Measurements from ENCODE around the gene UPF2.

The UPF2 gene

DNA sequence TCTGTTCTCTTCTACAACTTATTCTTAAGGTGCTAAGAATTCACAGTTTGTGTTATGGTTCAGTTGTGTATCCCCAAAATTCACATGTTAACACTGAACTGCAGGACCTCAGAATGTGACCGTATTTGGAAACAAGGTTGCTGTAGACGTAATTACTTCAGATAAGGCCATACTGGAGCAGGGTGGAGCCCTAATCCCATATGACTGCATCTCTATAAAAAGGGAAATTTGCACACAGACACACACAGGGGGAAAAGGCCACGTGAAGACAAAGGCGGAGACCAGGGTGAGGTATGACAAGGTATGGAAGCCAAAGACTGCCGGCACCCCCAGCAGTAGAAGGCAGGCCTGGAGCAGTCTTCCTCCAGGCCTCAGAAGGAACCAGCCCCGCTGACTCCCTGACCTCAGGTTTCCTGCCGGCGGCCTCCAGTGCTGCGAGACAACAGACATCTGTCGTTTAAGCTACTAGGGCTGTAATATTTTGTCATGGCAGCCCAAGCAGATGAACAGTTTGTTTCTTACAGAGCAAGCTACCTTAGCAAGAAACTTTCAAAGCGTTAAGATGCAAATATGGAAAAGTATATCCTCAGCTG, 120.7 kb downstream of the UPF2 start:
- TF ChIP-seq POLR2A (IDR thresholded peaks at IDR 0.05; ENCODE audit: low read length) (no peak), GATA1 (IDR thresholded peaks at IDR 0.05; ENCODE audit: low read depth, low read length) (no peak)
- DNase-seq, result peak in 1 of 2 experiments; percentile 32

GRCh38 chr10:11919271-11919670, 123.3 kb downstream of the UPF2 start:
- TF ChIP-seq GATA1 (IDR thresholded peaks at IDR 0.05; ENCODE audit: low read depth, low read length) (no peak), POLR2A (IDR thresholded peaks at IDR 0.05; ENCODE audit: low read length) (no peak)
- DNase-seq, result no peak

GRCh38 chr10:11918384-11918783, 124.2 kb downstream of the UPF2 start:
- TF ChIP-seq POLR2A (IDR thresholded peaks at IDR 0.05; ENCODE audit: low read length) (no peak), GATA1 (IDR thresholded peaks at IDR 0.05; ENCODE audit: low read depth, low read length) (no peak)
- DNase-seq, result no peak

- no peak for TF ChIP-seq POLR2A (IDR thresholded peaks at IDR 0.05; ENCODE audit: low read length)
- no peak for TF ChIP-seq GATA1 (IDR thresholded peaks at IDR 0.05; ENCODE audit: low read depth, low read length)
- peak in 1 of 2 experiments; percentile 36 for DNase-seq
These were observed 129.4 kb downstream of the UPF2 start for GRCh38 chr10:11913079-11913641.

- DNase-seq, result no peak
- TF ChIP-seq POLR2A (IDR thresholded peaks at IDR 0.05; ENCODE audit: low read length), result no peak
- no peak for TF ChIP-seq GATA1 (IDR thresholded peaks at IDR 0.05; ENCODE audit: low read depth, low read length)
These were observed 132.5 kb downstream of the UPF2 start for GRCh38 chr10:11910102-11910501.

DNA sequence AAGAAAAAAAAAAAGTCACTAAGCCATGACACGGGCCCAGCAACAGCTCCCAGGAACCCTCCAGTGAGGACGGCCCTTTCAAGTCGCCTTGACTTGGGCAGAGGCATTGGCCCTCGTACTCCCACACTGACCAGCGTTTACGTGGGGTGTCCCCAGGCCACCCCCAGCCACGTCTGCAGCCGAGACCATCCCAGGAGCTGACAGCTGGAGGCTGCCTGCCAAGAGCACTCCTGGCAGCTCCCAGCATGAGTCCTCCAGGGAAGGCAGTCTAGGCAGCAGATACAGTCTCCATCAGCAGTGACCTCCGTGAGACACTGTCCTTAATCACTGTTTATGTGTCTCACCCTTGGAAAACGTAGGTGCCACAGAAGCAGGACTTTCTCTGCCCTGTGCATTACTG, 133.0 kb downstream of the UPF2 start:
- DNase-seq, result no peak
- no peak for TF ChIP-seq POLR2A (IDR thresholded peaks at IDR 0.05; ENCODE audit: low read length)
- TF ChIP-seq GATA1 (IDR thresholded peaks at IDR 0.05; ENCODE audit: low read depth, low read length), result no peak

DNA sequence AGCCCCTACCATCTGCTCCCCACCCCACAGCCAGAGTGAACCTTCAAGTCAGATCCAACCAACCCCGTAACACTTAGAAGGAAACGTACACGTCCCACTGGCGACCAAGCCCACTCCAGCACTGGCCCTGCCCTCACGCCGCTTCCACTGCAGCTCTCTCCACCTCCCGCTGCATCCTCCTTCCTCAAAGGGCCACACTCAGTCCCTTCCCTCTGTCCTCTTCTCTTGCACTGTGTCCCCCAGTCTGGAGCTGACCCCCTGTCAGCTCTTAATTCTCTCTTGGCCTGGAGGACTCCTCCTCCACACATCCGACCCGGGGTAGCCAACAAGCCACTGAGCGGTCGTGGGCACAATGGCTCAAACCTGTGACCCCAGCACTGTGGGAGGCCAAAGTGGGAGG, 133.6 kb downstream of the UPF2 start:
- DNase-seq, result no peak
- TF ChIP-seq GATA1 (IDR thresholded peaks at IDR 0.05; ENCODE audit: low read depth, low read length), result no peak
- no peak for TF ChIP-seq POLR2A (IDR thresholded peaks at IDR 0.05; ENCODE audit: low read length)

- TF ChIP-seq POLR2A (IDR thresholded peaks at IDR 0.05; ENCODE audit: low read length) (no peak), GATA1 (IDR thresholded peaks at IDR 0.05; ENCODE audit: low read depth, low read length) (no peak)
- no peak for DNase-seq
These were observed 134.1 kb downstream of the UPF2 start for GRCh38 chr10:11908536-11908935.

DNA sequence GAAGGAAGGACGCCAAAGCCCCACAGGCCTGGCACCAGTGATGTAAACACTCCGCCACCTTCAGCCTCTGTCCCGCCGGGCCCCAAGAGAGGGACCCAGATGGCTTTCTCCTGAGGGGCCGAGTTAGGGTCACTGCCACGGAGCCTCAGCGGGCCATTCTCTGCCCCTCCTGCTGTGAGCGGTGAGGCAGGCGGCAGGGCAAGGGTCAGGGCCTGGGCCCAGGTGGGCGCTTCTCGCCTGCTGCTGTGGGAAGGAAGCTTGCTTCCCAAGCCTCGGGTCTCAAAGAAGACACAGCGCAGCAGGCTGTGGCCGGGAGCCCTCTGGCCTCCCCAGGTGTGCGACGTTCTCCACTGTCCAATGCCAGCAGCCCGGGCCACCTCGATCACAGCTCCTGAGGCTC, 134.7 kb downstream of the UPF2 start:
- no peak for DNase-seq
- TF ChIP-seq GATA1 (IDR thresholded peaks at IDR 0.05; ENCODE audit: low read depth, low read length) (no peak), POLR2A (IDR thresholded peaks at IDR 0.05; ENCODE audit: low read length) (no peak)

DNA sequence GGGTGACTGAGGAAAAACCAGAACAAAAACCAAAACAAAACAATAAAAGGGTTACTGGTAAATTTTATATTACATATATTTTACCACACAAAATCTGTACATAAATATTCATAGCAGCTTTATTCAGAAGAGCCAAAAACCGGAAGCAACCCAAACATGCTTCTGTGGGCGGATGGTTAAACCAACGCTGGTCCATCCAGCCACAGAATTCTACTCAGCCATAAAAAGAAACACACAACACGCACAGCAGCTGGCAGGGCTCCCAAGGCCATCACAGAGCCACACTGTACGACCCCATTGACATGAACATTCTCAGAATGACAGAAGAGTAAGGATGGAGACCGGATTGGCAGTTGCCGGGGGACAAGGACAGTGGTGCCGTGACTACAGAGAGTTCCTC, 135.9 kb downstream of the UPF2 start:
- no peak for DNase-seq
- no peak for TF ChIP-seq GATA1 (IDR thresholded peaks at IDR 0.05; ENCODE audit: low read depth, low read length)
- no peak for TF ChIP-seq POLR2A (IDR thresholded peaks at IDR 0.05; ENCODE audit: low read length)

DNA sequence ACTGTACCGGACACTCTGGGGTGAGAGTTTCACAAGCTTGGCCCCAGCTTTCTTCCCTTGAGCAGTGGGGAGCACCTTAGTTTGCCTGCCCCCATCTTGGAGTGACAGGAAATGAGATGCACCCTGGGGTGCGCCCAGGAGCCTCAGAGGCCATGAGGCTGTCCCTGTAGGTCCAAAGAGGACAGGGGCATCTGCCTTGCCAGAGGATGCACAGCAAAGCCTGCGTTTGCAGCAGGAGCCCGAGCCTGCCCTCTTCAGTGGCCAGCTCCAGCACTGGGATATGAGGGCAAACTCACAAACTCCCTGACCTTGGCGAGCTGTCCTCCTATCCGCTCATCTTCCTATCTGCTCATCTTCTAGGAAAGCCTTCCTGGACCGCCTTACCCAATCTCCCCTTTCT, 140.0 kb downstream of the UPF2 start:
- TF ChIP-seq POLR2A (IDR thresholded peaks at IDR 0.05; ENCODE audit: low read length), result no peak
- TF ChIP-seq GATA1 (IDR thresholded peaks at IDR 0.05; ENCODE audit: low read depth, low read length), result no peak
- no peak for DNase-seq

DNA sequence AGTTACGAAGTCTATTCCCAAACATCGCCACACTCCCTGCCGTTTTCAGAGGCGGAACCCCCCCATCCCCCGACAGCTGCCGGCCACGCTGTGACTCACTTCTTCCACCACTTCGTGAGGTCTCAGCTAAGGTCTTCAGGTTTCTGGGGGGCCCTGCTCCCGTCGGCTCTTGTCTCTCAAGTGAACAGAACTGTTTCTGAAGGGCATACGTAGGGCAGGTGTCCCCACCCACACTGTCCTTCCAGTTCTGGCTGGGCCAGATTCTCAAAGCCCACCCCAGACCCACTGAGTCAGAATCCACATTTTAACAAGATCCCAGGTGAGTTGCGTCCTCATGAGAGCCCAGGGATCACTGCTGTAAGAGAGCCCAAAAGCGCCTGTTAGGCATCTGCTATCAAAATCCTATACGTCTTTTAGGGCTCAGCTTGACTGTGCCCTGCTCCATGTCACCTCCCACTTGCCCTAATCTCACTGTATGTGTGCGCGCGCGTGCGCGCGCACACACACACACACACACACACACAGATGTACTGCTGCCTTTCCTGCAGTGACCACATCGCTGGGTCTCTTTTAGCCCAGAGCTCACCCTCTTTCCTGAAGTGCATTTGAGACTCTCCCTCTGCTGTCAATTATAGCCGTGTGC, 140.7 kb downstream of the UPF2 start:
- peak; percentile 60 to 78 for DNase-seq
- no peak for TF ChIP-seq POLR2A (IDR thresholded peaks at IDR 0.05; ENCODE audit: low read length)
- no peak for TF ChIP-seq GATA1 (IDR thresholded peaks at IDR 0.05; ENCODE audit: low read depth, low read length)

GRCh38 chr10:11901454-11901832, 141.2 kb downstream of the UPF2 start:
- TF ChIP-seq POLR2A (IDR thresholded peaks at IDR 0.05; ENCODE audit: low read length), result no peak
- no peak for TF ChIP-seq GATA1 (IDR thresholded peaks at IDR 0.05; ENCODE audit: low read depth, low read length)
- DNase-seq, result no peak

- DNase-seq, result no peak
- TF ChIP-seq GATA1 (IDR thresholded peaks at IDR 0.05; ENCODE audit: low read depth, low read length), result no peak
- TF ChIP-seq POLR2A (IDR thresholded peaks at IDR 0.05; ENCODE audit: low read length), result no peak
These were observed 141.6 kb downstream of the UPF2 start for GRCh38 chr10:11901036-11901301.
